WTC11 (cell line): Measurements from ENCODE around the gene RPS21. TPM values are rescaled to one million over a fixed set of nuclear protein-coding genes. Genes with fewer than 3 reads are reported as not detected.

ENCODE experiments used
- ATAC-seq: fragments of 200-7000 bp; cut with Tn5 transposase; 2 replicates; pipeline ENCODE4 v1.10.0; 2021; ENCODE audit warnings: mild to moderate bottlenecking, moderate library complexity
- CTCF ChIA-PET: fragments of 300-600 bp; sonication (Branson Sonifier 250); formaldehyde crosslinking; loops from one replicate; lab custom pipeline; 2021; ENCODE audit warnings: antibody characterized with exemption; lab: Charles Lee
- POLR2A ChIA-PET: fragments of 350-600 bp; sonication (Branson Sonifier 250); formaldehyde crosslinking; loops from one replicate; lab custom pipeline; 2021; ENCODE audit warnings: antibody characterized with exemption; lab: Charles Lee
- DNase-seq: peaks from one replicate; pipeline ENCODE4 v3.0.0; 2021; ENCODE audit warnings: low spot score
- H3K27ac Mint-ChIP-seq: 2 replicates; pipeline ENCODE4 v1.8.0; 2021; ENCODE audit warnings: mixed read lengths
- H3K27me3 Mint-ChIP-seq: 2 replicates; pipeline ENCODE4 v1.8.0; 2021; ENCODE audit warnings: low read depth, mild to moderate bottlenecking, moderate library complexity, mixed read lengths
- H3K36me3 Mint-ChIP-seq: 2 replicates; pipeline ENCODE4 v1.8.0; 2021; ENCODE audit warnings: mixed read lengths
- H3K4me1 Mint-ChIP-seq: 2 replicates; pipeline ENCODE4 v1.8.0; 2022; ENCODE audit warnings: mixed read lengths
- H3K4me3 Mint-ChIP-seq: 2 replicates; pipeline ENCODE4 v1.8.0; 2021; ENCODE audit warnings: mild to moderate bottlenecking, moderate library complexity, mixed read lengths
- H3K9me3 Mint-ChIP-seq: 2 replicates; pipeline ENCODE4 v1.8.0; 2021; ENCODE audit warnings: mixed read lengths
- ELF4 ChIP-seq: sonication (generic); formaldehyde crosslinking; IDR thresholded peaks from 2 replicates; pipeline ENCODE4 v1.8.1; 2022; ENCODE audit warnings: low read depth, mild to moderate bottlenecking, moderate library complexity, missing genetic modification reagents
- NFATC4 ChIP-seq: fragments of 250-450 bp; sonication (Bioruptor Pico); IDR thresholded peaks from 2 replicates; pipeline ENCODE4 v1.9.0; 2021; ENCODE audit warnings: mild to moderate bottlenecking
- RELA ChIP-seq: sonication (generic); formaldehyde crosslinking; IDR thresholded peaks from 2 replicates; pipeline ENCODE4 v1.8.1; 2022; ENCODE audit warnings: missing genetic modification reagents, mild to moderate bottlenecking, borderline replicate concordance
- RORB ChIP-seq: fragments of 250-450 bp; sonication (Bioruptor Pico); IDR thresholded peaks from 2 replicates; pipeline ENCODE4 v1.9.0; 2021; ENCODE audit warnings: mild to moderate bottlenecking
- TCF7 ChIP-seq: sonication (generic); formaldehyde crosslinking; IDR thresholded peaks from 2 replicates; pipeline ENCODE4 v1.8.0; 2022; ENCODE audit warnings: mild to moderate bottlenecking, low read depth, missing genetic modification reagents, moderate library complexity
- ZMAT4 ChIP-seq: fragments of 250-450 bp; sonication (Bioruptor Pico); IDR thresholded peaks from 2 replicates; pipeline ENCODE4 v1.9.0; 2021; ENCODE audit warnings: mild to moderate bottlenecking
- ZNF263 ChIP-seq: sonication (generic); formaldehyde crosslinking; IDR thresholded peaks from 2 replicates; pipeline ENCODE4 v1.8.1; 2022; ENCODE audit warnings: low read depth, mild to moderate bottlenecking, moderate library complexity, missing genetic modification reagents
- ZNF281 ChIP-seq: sonication (generic); formaldehyde crosslinking; IDR thresholded peaks from 2 replicates; pipeline ENCODE4 v1.8.0; 2023; ENCODE audit warnings: mild to moderate bottlenecking, missing genetic modification reagents
- total RNA-seq: library from RNA; stranded (reverse); gene quantifications from 3 replicates; pipeline ENCODE4 v1.2.3, GENCODE V29; 2021
- TF ChIP-seq, protein P1 (sequence below): fragments of 250-450 bp; sonication (Bioruptor Pico); conservative IDR thresholded peaks from 2 replicates; pipeline ENCODE4 v1.9.0; 2021; ENCODE audit warnings: mild to moderate bottlenecking
- TF ChIP-seq, protein P2 (sequence below): sonication (generic); formaldehyde crosslinking; IDR thresholded peaks from 2 replicates; pipeline ENCODE4 v1.8.0; 2023; ENCODE audit warnings: missing genetic modification reagents, mild to moderate bottlenecking, borderline replicate concordance
- TF ChIP-seq, protein P3 (sequence below): sonication (generic); formaldehyde crosslinking; IDR thresholded peaks from 2 replicates; pipeline ENCODE4 v1.8.0; 2023; ENCODE audit warnings: missing genetic modification reagents
- TF ChIP-seq, protein P4 (sequence below): sonication (generic); formaldehyde crosslinking; IDR thresholded peaks from 2 replicates; pipeline ENCODE4 v1.8.0; 2022; ENCODE audit warnings: mild to moderate bottlenecking, missing genetic modification reagents
- TF ChIP-seq, protein P5 (sequence below): sonication (generic); formaldehyde crosslinking; conservative IDR thresholded peaks from 2 replicates; pipeline ENCODE4 v1.8.1; 2022; ENCODE audit warnings: mild to moderate bottlenecking, missing genetic modification reagents
- TF ChIP-seq, protein P6 (sequence below): sonication (generic); formaldehyde crosslinking; conservative IDR thresholded peaks from 2 replicates; pipeline ENCODE4 v1.8.1; 2023; ENCODE audit warnings: mild to moderate bottlenecking, low read depth, missing genetic modification reagents, moderate library complexity

Gene RPS21
- total RNA-seq, 1 experiment from 2014 or later, result 2,016 TPM

- TF ChIP-seq, protein P1, sequence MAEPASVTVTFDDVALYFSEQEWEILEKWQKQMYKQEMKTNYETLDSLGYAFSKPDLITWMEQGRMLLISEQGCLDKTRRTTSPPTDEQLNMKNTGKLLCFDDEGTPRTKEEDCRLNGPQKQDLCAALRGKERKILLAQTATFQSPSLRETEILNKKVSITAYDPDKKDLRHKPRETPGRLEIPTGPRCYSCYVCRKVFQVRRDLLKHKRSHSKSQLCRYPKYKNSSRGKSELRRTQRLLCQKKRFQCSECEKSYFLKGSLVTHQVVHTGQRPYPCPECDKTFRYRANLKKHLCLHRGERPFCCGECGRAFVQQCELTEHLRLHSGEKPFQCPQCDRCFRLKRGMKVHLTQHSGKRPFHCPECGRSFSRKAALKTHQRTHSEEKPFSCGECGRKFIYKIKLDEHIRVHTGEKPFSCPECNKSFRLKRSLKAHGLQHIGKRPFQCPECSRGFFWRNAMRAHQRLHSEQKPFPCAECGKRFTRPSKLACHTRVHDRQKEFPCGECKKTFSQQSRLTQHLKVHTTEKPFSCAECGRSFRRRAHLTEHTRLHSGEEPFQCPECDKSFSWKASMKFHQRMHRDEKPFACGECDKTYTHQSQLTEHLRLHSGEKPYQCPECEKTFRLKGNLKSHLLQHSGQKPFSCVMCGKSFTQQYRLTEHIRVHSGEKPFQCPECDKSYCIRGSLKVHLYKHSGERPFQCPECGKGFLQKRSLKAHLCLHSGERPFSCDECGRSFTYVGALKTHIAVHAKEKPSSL (CRISPR knock-in tag), result no peak
- TF ChIP-seq, protein P2, sequence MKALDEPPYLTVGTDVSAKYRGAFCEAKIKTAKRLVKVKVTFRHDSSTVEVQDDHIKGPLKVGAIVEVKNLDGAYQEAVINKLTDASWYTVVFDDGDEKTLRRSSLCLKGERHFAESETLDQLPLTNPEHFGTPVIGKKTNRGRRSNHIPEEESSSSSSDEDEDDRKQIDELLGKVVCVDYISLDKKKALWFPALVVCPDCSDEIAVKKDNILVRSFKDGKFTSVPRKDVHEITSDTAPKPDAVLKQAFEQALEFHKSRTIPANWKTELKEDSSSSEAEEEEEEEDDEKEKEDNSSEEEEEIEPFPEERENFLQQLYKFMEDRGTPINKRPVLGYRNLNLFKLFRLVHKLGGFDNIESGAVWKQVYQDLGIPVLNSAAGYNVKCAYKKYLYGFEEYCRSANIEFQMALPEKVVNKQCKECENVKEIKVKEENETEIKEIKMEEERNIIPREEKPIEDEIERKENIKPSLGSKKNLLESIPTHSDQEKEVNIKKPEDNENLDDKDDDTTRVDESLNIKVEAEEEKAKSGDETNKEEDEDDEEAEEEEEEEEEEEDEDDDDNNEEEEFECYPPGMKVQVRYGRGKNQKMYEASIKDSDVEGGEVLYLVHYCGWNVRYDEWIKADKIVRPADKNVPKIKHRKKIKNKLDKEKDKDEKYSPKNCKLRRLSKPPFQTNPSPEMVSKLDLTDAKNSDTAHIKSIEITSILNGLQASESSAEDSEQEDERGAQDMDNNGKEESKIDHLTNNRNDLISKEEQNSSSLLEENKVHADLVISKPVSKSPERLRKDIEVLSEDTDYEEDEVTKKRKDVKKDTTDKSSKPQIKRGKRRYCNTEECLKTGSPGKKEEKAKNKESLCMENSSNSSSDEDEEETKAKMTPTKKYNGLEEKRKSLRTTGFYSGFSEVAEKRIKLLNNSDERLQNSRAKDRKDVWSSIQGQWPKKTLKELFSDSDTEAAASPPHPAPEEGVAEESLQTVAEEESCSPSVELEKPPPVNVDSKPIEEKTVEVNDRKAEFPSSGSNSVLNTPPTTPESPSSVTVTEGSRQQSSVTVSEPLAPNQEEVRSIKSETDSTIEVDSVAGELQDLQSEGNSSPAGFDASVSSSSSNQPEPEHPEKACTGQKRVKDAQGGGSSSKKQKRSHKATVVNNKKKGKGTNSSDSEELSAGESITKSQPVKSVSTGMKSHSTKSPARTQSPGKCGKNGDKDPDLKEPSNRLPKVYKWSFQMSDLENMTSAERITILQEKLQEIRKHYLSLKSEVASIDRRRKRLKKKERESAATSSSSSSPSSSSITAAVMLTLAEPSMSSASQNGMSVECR, result no peak
- TF ChIP-seq ELF4 (CRISPR knock-in tag) (no peak), ZNF263 (no peak), ZMAT4 (CRISPR knock-in tag) (no peak), RORB (no peak)
- TF ChIP-seq, protein P3, sequence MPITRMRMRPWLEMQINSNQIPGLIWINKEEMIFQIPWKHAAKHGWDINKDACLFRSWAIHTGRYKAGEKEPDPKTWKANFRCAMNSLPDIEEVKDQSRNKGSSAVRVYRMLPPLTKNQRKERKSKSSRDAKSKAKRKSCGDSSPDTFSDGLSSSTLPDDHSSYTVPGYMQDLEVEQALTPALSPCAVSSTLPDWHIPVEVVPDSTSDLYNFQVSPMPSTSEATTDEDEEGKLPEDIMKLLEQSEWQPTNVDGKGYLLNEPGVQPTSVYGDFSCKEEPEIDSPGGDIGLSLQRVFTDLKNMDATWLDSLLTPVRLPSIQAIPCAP (CRISPR knock-in tag), result no peak
- TF ChIP-seq, protein P4, sequence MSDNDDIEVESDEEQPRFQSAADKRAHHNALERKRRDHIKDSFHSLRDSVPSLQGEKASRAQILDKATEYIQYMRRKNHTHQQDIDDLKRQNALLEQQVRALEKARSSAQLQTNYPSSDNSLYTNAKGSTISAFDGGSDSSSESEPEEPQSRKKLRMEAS, result no peak
- TF ChIP-seq, protein P5, sequence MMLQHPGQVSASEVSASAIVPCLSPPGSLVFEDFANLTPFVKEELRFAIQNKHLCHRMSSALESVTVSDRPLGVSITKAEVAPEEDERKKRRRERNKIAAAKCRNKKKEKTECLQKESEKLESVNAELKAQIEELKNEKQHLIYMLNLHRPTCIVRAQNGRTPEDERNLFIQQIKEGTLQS (CRISPR knock-in tag), result no peak
Observed at GRCh38 chr20:62351469-62352401, 35.2 kb upstream of the RPS21 start (continued).

DNA sequence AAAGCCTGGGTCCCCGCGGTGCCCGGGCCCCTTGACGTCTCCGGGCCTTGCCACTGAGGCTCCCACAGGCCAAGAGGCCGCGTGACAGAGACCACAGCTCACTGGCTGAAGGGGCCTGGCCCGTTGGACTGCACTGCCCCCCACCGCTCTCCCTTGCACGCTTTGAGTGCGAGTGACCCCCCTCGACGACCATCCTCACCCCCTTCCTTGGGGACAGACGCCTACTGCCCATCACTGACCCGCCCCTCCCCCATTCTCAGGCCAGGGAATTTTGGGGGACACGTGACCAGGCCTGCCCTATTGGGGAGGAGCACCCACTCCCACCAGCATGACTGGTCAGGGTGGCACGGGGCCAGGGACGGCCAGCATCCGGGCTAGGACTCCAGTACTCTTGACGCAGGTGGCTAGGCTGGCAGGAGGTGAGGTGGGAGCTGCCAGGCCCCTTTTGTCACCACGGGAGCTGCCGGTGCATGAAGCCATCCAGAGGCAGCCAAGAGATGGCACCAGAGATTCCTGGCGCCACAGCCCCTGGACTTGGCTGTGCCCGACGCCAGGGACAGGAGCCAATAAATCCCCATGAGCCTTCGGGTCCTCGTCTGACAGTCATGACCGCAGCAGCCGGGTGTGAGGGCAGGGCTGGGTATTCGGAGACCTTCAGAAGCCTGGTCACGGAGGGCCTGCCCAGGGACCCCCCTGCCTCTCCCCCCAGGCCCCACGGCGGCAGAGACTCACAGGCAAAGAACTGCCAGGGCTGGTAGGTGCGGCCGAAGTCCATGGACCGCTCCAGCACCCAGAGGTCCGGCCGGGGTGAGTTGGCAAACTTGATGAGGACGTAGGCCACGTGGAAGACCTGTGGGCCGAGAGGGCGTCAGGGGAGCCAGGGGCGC is 34.3 kb upstream of the RPS21 start:
- no peaks in the 10 kb centered on the region for H3K27me3 Mint-ChIP-seq
- ChIA-PET CTCF (interaction anchor here (1.0 to 1.3 kb wide), 3 partner anchors 11 to 30 kb away, joined by 3 to 4 read pairs (median 3); no protein-coding TSS in a partner anchor), POLR2A (no interaction called here)
- no peak overlapping the region for H3K27ac Mint-ChIP-seq
- peaks cover 9% of the 10 kb centered on the region for H3K9me3 Mint-ChIP-seq
- peaks cover 35% of the 10 kb centered on the region for H3K36me3 Mint-ChIP-seq
- peaks cover 9% of the 10 kb centered on the region for H3K4me1 Mint-ChIP-seq
- ATAC-seq (no peak), DNase-seq (no peak)
- H3K4me3 Mint-ChIP-seq, result no peak overlapping the region
- TF ChIP-seq RELA (CRISPR knock-in tag) (no peak), NFATC4 (no peak), ZNF281 (CRISPR knock-in tag) (no peak), TCF7 (CRISPR knock-in tag) (no peak)
- TF ChIP-seq, protein P6, sequence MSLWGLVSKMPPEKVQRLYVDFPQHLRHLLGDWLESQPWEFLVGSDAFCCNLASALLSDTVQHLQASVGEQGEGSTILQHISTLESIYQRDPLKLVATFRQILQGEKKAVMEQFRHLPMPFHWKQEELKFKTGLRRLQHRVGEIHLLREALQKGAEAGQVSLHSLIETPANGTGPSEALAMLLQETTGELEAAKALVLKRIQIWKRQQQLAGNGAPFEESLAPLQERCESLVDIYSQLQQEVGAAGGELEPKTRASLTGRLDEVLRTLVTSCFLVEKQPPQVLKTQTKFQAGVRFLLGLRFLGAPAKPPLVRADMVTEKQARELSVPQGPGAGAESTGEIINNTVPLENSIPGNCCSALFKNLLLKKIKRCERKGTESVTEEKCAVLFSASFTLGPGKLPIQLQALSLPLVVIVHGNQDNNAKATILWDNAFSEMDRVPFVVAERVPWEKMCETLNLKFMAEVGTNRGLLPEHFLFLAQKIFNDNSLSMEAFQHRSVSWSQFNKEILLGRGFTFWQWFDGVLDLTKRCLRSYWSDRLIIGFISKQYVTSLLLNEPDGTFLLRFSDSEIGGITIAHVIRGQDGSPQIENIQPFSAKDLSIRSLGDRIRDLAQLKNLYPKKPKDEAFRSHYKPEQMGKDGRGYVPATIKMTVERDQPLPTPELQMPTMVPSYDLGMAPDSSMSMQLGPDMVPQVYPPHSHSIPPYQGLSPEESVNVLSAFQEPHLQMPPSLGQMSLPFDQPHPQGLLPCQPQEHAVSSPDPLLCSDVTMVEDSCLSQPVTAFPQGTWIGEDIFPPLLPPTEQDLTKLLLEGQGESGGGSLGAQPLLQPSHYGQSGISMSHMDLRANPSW (CRISPR knock-in tag), result no peak
